ENCODE results near the gene RTP1.

DNA sequence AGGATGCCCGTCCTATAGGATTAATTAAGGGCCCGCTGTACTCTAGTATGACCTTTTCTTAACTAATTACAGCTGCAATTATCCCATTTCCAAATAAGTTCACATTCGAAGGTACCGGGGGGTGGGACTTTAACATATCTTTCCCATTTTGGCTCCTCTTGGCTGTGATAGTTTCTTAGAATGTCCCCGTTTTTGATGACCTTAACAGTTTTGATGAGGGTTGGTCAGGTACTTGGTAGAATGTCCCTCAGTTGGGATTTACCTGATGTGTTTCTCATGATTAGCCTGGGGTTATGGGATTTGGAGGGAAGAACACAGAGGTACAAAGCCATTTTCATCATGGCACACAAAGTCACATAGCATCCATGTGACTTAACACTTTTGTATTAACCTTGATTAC lies 18.2 kb downstream of the RTP1 start:
- TF ChIP-seq, protein P1, sequence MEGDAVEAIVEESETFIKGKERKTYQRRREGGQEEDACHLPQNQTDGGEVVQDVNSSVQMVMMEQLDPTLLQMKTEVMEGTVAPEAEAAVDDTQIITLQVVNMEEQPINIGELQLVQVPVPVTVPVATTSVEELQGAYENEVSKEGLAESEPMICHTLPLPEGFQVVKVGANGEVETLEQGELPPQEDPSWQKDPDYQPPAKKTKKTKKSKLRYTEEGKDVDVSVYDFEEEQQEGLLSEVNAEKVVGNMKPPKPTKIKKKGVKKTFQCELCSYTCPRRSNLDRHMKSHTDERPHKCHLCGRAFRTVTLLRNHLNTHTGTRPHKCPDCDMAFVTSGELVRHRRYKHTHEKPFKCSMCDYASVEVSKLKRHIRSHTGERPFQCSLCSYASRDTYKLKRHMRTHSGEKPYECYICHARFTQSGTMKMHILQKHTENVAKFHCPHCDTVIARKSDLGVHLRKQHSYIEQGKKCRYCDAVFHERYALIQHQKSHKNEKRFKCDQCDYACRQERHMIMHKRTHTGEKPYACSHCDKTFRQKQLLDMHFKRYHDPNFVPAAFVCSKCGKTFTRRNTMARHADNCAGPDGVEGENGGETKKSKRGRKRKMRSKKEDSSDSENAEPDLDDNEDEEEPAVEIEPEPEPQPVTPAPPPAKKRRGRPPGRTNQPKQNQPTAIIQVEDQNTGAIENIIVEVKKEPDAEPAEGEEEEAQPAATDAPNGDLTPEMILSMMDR (IDR thresholded peaks at IDR 0.05 in 8 of 11, conservative IDR thresholded peaks at IDR 0.05 in 3 of 11), result no peak
- no peak for TF ChIP-seq POLR2AphosphoS5 (IDR thresholded peaks at IDR 0.05)
- no peak for TF ChIP-seq POLR2A (IDR thresholded peaks at IDR 0.05)

Data from spleen (tissue), 7 donors.